ENCODE data around the gene LUC7L. TPM values are rescaled to one million over a fixed set of nuclear protein-coding genes. Genes with fewer than 3 reads are reported as not detected.
"Not testable (repeated sequence)": the region's sequence is repeated elsewhere in the genome, so short reads cannot be mapped to it uniquely, and the experiment has no call there.

LUC7L gene
- polyA plus RNA-seq, 1 of the 3 experiments (the other 2 are of a cell fraction) = 97.7 TPM

DNA sequence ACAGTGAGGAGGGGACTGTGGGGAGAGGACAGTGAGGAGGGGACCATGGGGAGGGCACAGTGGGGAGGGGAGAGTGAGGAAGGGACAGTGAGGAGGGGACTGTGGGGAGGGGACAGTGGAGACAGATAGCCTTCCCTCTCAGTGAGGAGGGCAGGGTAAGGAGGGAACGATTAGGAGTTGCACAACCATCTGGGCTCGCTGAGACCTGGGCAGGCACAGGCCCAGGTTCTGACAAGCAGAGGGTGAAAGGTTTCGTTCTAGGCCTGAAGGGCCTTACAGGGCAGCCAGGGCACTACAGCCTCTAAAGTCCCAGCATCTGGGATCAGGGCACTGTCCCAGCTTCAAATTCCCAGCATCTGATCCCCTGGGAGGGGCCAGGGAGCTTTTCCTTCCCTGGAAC lies 65.6 kb downstream of the LUC7L start:
- peaks cover 0 to 13% of the 10 kb centered on the region in 2 experiments; a peak in 1 of 4 replicates for H3K4me1 ChIP-seq (ENCODE audit: control insufficient read depth in 1 of 2, insufficient read depth in 2 of 2, low read depth in 1 of 2, low read length in 1 of 2)
- H4K20me1 ChIP-seq (ENCODE audit: insufficient read depth); H3K9ac ChIP-seq; CTCF ChIA-PET; H3K27ac ChIP-seq (ENCODE audit: low read depth in 2 of 2, low read length in 1 of 2); H3F3A ChIP-seq (replicated peaks; ENCODE audit: insufficient read depth); H3K36me3 ChIP-seq (replicated peaks in 1 of 2; ENCODE audit: control insufficient read depth in 1 of 2, insufficient read depth in 2 of 2, low read length in 1 of 2); H3K4me3 ChIP-seq (ENCODE audit: low read depth in 2 of 2, low read length in 1 of 2); DNase-seq; H3K79me2 ChIP-seq (ENCODE audit: insufficient read depth); POLR2A ChIA-PET; H3K9me2 ChIP-seq; H2AFZ ChIP-seq (ENCODE audit: low read depth); H3K9me3 ChIP-seq; H3K4me2 ChIP-seq: not testable (repeated sequence)
- 82% methylated on average over 2 of the region's 3 CpGs for WGBS (ENCODE audit: low lambda C conversion rate)
- peaks cover 28% of the 10 kb centered on the region for H3K27me3 ChIP-seq (ENCODE audit: insufficient read depth)

DNA sequence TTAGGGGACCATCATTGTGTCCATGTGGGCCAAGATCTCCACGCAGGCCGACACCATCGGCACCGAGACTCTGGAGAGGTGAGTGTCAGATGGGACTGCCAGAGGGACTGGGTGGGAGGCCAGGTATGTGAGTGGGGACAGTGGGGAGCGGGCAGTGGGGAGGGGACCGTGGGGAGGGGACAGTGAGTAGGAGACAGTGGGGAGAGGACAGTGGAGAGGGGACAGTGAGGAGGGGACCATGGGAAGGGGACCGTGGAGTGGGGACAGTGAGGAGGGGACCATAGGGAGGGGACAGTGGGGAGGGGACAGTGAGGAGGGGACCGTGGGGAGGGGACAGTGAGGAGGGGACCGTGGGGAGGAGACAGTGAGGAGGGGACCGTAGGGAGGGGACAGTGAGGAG lies 66.1 kb downstream of the LUC7L start:
- Histone ChIP-seq H3K4me1 (ENCODE audit: control insufficient read depth in 1 of 2, insufficient read depth in 2 of 2, low read depth in 1 of 2, low read length in 1 of 2) (peaks cover 0 to 13% of the 10 kb centered on the region in 2 experiments; a peak in 1 of 4 replicates), H3K27me3 (ENCODE audit: insufficient read depth) (peaks cover 28% of the 10 kb centered on the region)
- H2AFZ ChIP-seq (ENCODE audit: low read depth); H3K9ac ChIP-seq; H3K4me2 ChIP-seq; H4K20me1 ChIP-seq (ENCODE audit: insufficient read depth); H3K27ac ChIP-seq (ENCODE audit: low read depth in 2 of 2, low read length in 1 of 2); H3F3A ChIP-seq (replicated peaks; ENCODE audit: insufficient read depth); CTCF ChIA-PET; DNase-seq; POLR2A ChIA-PET; H3K79me2 ChIP-seq (ENCODE audit: insufficient read depth); H3K9me2 ChIP-seq; H3K36me3 ChIP-seq (replicated peaks in 1 of 2; ENCODE audit: control insufficient read depth in 1 of 2, insufficient read depth in 2 of 2, low read length in 1 of 2); H3K4me3 ChIP-seq (ENCODE audit: low read depth in 2 of 2, low read length in 1 of 2); H3K9me3 ChIP-seq: not testable (repeated sequence)
- 96% methylated on average over 10 of the region's 10 CpGs for WGBS (ENCODE audit: low lambda C conversion rate)

DNA sequence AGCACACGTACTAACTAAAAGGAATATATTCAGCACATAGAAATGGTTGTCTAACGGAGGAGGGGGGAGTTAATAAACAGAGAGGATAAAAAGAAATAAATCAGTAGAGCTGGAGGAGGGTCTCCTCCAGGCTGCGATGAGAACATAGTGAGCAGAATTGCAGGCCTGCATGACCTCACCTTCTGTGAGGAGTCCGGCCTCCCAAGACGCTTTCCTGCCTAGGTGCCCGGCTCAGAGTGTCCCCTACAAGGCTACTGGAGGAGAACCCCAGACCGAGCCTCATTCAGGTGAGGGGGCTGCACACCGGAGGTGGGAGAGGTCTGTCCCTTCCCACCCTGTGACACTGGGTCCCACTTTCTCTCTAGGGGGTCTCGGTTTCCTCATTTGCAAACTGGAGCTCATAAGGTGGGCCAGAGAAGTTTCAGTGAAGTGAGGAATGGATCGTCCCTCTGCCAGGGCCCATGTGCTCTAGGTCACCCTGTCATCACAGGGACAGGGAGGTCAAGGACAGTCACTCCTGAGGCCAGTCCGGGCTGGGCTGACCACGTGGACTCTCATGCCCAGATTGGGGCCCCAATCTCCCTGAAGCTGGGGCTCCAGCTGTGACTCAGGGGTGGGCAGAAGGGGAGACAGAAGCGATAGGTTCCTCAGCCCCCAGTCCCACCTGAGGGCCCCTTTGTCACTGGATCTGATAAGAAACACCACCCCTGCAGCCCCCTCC lies 66.8 kb downstream of the LUC7L start:
- H3K4me2 ChIP-seq = no peak overlapping the region
- no peak overlapping the region for H2AFZ ChIP-seq (ENCODE audit: low read depth)
- H3K9me3 ChIP-seq = no peaks in the 10 kb centered on the region
- no peak overlapping the region for H3K4me3 ChIP-seq (ENCODE audit: low read depth in 2 of 2, low read length in 1 of 2)
- ChIA-PET POLR2A (no interaction called here), CTCF (interaction anchor here (1.0 kb wide), 1 partner anchor 18 kb away, joined by 7 read pairs; the partner anchor contains the start of gene HBQ1)
- H3K36me3 ChIP-seq (replicated peaks in 1 of 2; ENCODE audit: control insufficient read depth in 1 of 2, insufficient read depth in 2 of 2, low read length in 1 of 2) = no peaks in the 10 kb centered on the region
- TF ChIP-seq TAF1 (IDR thresholded peaks at IDR 0.05; ENCODE audit: borderline replicate concordance, low read depth, low read length) = no peak
- DNase-seq = no peak
- no peaks in the 10 kb centered on the region for H3F3A ChIP-seq (replicated peaks; ENCODE audit: insufficient read depth)
- H3K27ac ChIP-seq (ENCODE audit: low read depth in 2 of 2, low read length in 1 of 2) = no peak overlapping the region
- H4K20me1 ChIP-seq (ENCODE audit: insufficient read depth) = peaks cover 4% of the 10 kb centered on the region; the same call in 1 of the 2 replicates
- no peaks in the 10 kb centered on the region for H3K9me2 ChIP-seq
- peaks cover 24% of the 10 kb centered on the region for H3K27me3 ChIP-seq (ENCODE audit: insufficient read depth)
- 96% methylated on average over 12 of the region's 13 CpGs for WGBS (ENCODE audit: low lambda C conversion rate)
- H3K79me2 ChIP-seq (ENCODE audit: insufficient read depth) = no peaks in the 10 kb centered on the region
- no peak overlapping the region for H3K9ac ChIP-seq
- peaks cover 0 to 13% of the 10 kb centered on the region in 2 experiments; a peak in 1 of 4 replicates for H3K4me1 ChIP-seq (ENCODE audit: control insufficient read depth in 1 of 2, insufficient read depth in 2 of 2, low read depth in 1 of 2, low read length in 1 of 2)

DNA sequence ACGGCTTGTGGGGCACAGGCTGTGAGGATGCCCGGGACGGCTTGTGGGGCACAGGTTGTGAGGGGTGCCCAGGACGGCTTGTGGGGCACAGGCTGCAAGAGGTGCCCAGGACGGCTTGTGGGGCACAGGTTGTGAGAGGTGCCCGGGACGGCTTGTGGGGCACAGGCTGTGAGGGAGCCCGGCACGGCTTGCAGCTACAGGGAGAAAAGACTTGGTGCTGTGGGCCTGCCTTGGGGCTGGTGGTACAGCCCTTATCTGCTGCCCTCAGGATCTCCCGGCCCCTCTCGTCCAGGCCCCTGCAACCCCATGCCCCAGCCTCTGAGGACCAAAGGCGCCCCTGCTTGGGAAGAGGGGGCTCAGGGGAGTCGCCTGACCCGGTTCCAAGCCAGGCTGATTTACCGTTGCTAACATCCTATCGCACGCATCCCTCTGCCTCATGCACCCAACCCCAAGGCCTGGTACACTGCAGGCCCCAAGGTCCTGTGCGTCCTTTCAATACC lies 68.5 kb downstream of the LUC7L start:
- Histone ChIP-seq H2AFZ (ENCODE audit: low read depth) (no peak overlapping the region), H3K79me2 (ENCODE audit: insufficient read depth) (no peaks in the 10 kb centered on the region), H3K4me1 (ENCODE audit: control insufficient read depth in 1 of 2, insufficient read depth in 2 of 2, low read depth in 1 of 2, low read length in 1 of 2) (peaks cover 0 to 8% of the 10 kb centered on the region in 2 experiments; a peak in 1 of 4 replicates), H3K9ac (no peak overlapping the region), H3K4me3 (ENCODE audit: low read depth in 2 of 2, low read length in 1 of 2) (no peak overlapping the region), H3K9me2 (no peaks in the 10 kb centered on the region), H3K4me2 (no peak overlapping the region), H3F3A (replicated peaks; ENCODE audit: insufficient read depth) (no peaks in the 10 kb centered on the region), H4K20me1 (ENCODE audit: insufficient read depth) (peaks cover 4% of the 10 kb centered on the region; the same call in 1 of the 2 replicates), H3K36me3 (replicated peaks in 1 of 2; ENCODE audit: control insufficient read depth in 1 of 2, insufficient read depth in 2 of 2, low read length in 1 of 2) (no peaks in the 10 kb centered on the region), H3K27ac (ENCODE audit: low read depth in 2 of 2, low read length in 1 of 2) (no peak overlapping the region), H3K9me3 (no peaks in the 10 kb centered on the region), H3K27me3 (ENCODE audit: insufficient read depth) (peaks cover 7% of the 10 kb centered on the region)
- ChIA-PET POLR2A (no interaction called here), CTCF (interaction anchor here (0.6 to 1.2 kb wide), 2 partner anchors 18 to 20 kb away, joined by 4 read pairs; partner anchors contain the start of gene HBQ1)
- no peak for DNase-seq
- 16% methylated on average over 10 of the region's 18 CpGs for WGBS (ENCODE audit: low lambda C conversion rate)
- TF ChIP-seq FOXJ3 (CRISPR knock-in tag; IDR thresholded peaks at IDR 0.05) (no peak), RFX5 (IDR thresholded peaks at IDR 0.05; ENCODE audit: low read length) (no peak), ELF1 (IDR thresholded peaks at IDR 0.05) (no peak), TEAD4 (IDR thresholded peaks at IDR 0.05; ENCODE audit: borderline replicate concordance, insufficient read depth) (no peak), CHD2 (IDR thresholded peaks at IDR 0.05; ENCODE audit: low read length, partially characterized antibody) (no peak), SMC3 (IDR thresholded peaks at IDR 0.05; ENCODE audit: low read depth, low read length) (no peak)
- TF ChIP-seq, protein P1, sequence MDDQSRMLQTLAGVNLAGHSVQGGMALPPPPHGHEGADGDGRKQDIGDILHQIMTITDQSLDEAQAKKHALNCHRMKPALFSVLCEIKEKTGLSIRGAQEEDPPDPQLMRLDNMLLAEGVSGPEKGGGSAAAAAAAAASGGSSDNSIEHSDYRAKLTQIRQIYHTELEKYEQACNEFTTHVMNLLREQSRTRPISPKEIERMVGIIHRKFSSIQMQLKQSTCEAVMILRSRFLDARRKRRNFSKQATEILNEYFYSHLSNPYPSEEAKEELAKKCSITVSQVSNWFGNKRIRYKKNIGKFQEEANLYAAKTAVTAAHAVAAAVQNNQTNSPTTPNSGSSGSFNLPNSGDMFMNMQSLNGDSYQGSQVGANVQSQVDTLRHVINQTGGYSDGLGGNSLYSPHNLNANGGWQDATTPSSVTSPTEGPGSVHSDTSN (IDR thresholded peaks at IDR 0.05) = no peak
- TF ChIP-seq, protein P2, sequence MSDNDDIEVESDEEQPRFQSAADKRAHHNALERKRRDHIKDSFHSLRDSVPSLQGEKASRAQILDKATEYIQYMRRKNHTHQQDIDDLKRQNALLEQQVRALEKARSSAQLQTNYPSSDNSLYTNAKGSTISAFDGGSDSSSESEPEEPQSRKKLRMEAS (IDR thresholded peaks at IDR 0.05; ENCODE audit: low read depth) = no peak

DNA sequence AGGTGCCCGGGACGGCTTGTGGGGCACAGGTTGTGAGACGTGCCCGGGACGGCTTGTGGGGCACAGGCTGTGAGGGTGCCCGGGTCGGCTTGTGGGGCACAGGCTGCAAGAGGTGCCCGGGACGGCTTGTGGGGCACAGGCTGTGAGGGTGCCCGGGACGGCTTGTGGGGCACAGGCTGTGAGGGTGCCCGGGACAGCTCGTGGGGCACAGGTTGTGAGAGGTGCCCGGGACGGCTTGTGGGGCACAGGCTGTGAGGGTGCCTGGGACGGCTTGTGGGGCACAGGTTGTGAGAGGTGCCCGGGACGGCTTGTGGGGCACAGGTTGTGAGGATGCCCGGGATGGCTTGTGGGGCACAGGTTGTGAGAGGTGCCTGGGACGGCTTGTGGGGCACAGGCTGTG lies 69.0 kb downstream of the LUC7L start:
- H3K4me1 ChIP-seq (ENCODE audit: control insufficient read depth in 1 of 2, insufficient read depth in 2 of 2, low read depth in 1 of 2, low read length in 1 of 2); DNase-seq; H3K4me3 ChIP-seq (ENCODE audit: low read depth in 2 of 2, low read length in 1 of 2); H3K9ac ChIP-seq; POLR2A ChIA-PET; H3K27ac ChIP-seq (ENCODE audit: low read depth in 2 of 2, low read length in 1 of 2); H3K4me2 ChIP-seq; H4K20me1 ChIP-seq (ENCODE audit: insufficient read depth); H2AFZ ChIP-seq (ENCODE audit: low read depth); H3K9me3 ChIP-seq; H3K36me3 ChIP-seq (replicated peaks in 1 of 2; ENCODE audit: control insufficient read depth in 1 of 2, insufficient read depth in 2 of 2, low read length in 1 of 2); H3F3A ChIP-seq (replicated peaks; ENCODE audit: insufficient read depth); H3K79me2 ChIP-seq (ENCODE audit: insufficient read depth); H3K27me3 ChIP-seq (ENCODE audit: insufficient read depth); H3K9me2 ChIP-seq: not testable (repeated sequence)
- 41% methylated on average over 13 of the region's 20 CpGs for WGBS (ENCODE audit: low lambda C conversion rate)
- CTCF ChIA-PET = interaction anchor here (1.0 kb wide), 1 partner anchor 22 kb away, joined by 3 read pairs; no protein-coding TSS in a partner anchor
